RCC 7860 (cell line): ENCODE measurements around the gene GREB1.
A peak's percentile ranks its signal among the peaks of the same experiment; 100 is the strongest.

Experiments
- DNase-seq: peaks from one replicate; pipeline ENCODE4 v3.0.0-alpha.2; 2015; ENCODE audit warnings: low spot score
- FAIRE-seq: peaks from 2 replicates; lab custom pipeline; 2012; peaks lifted over from hg19 to GRCh38; lab: Jason Lieb, UNC

GREB1 gene, protein sequence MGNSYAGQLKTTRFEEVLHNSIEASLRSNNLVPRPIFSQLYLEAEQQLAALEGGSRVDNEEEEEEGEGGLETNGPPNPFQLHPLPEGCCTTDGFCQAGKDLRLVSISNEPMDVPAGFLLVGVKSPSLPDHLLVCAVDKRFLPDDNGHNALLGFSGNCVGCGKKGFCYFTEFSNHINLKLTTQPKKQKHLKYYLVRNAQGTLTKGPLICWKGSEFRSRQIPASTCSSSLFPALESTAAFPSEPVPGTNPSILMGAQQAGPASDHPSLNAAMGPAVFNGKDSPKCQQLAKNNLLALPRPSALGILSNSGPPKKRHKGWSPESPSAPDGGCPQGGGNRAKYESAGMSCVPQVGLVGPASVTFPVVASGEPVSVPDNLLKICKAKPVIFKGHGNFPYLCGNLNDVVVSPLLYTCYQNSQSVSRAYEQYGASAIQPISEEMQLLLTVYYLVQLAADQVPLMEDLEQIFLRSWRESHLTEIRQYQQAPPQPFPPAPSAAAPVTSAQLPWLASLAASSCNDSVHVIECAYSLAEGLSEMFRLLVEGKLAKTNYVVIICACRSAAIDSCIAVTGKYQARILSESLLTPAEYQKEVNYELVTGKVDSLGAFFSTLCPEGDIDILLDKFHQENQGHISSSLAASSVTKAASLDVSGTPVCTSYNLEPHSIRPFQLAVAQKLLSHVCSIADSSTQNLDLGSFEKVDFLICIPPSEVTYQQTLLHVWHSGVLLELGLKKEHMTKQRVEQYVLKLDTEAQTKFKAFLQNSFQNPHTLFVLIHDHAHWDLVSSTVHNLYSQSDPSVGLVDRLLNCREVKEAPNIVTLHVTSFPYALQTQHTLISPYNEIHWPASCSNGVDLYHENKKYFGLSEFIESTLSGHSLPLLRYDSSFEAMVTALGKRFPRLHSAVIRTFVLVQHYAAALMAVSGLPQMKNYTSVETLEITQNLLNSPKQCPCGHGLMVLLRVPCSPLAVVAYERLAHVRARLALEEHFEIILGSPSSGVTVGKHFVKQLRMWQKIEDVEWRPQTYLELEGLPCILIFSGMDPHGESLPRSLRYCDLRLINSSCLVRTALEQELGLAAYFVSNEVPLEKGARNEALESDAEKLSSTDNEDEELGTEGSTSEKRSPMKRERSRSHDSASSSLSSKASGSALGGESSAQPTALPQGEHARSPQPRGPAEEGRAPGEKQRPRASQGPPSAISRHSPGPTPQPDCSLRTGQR (N-terminal part only)

DNA sequence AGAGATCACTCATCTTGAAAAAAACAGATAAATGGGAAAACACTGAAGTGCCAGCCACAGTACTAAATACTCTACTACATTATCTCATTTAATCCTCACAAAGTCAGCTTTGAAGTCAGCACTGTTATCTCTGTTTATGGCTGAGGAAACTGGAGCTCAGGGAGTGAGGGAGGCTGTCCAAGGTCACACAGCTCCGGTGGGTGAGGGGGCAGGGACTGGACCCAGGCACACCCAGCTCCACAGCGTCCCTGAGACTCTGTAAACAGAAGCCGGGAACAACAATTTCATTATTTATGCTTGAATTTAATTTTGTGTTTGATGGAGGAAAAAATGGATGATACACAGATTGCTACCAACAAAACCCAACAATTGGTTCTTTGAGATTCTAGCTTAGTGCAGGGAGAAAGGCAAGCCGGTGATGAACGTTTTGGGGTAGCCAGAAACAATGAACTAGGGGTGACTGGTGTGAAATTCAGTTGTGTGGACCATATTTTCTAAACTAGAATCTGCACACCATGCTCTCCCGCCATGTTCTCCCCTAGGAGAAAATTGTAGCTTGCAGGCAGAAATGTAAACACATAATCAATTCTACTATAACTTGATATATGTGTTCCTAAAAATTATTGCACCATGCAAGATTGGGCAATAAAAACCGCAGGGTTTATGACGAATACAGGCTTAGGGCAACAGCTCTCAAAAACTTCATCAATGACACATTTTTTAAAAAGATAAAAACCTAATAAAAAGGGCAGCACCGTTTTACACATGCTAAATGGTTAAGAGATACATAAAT, at the start of gene GREB1:
Gene GREB1, plus strand, starts transcription at position 768 of the 793 bp plus-strand sequence. CDS start 22,570 bp downstream, outside the sequence.
- DNase-seq (no peak), FAIRE-seq (no peak)

DNA sequence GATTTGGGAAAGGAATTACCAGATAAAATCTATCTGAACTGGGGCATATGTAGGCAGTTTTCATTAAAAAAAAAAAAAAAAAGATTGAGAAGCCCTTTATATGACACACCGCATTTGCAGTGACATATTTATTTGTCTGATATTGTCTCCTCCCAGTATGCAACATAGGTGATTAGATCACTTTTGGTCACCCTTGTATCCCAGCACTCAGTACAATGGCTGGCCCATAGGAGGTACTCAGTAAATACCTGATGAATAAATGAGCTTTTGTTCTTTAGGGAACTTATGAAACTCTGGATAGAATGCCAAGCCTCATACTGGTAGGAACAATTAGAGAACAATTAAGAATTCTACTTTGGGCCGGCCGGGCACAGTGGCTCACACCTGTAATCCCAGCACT, 45.0 kb upstream of the GREB1 start:
- DNase-seq (no peak), FAIRE-seq (no peak)

DNA sequence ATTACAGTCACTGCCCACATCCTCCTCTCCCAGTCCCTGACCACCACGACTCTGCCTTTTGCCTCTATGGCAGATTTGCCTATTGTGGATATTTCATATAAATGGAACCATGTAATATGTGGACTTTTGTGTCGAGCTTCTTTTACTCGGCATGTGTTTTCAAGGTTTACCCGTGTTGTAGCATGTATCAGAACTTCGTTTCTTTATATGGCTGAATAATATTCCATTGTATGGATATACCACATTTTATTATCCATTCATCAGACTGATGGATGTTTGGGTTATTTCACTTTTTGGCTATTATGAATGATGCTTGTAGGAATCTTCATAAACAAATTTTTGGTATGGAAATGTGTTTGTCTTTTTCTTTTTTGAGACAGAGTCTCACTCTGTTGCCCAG, 43.7 kb upstream of the GREB1 start:
- no peak for FAIRE-seq
- DNase-seq: no peak

DNA sequence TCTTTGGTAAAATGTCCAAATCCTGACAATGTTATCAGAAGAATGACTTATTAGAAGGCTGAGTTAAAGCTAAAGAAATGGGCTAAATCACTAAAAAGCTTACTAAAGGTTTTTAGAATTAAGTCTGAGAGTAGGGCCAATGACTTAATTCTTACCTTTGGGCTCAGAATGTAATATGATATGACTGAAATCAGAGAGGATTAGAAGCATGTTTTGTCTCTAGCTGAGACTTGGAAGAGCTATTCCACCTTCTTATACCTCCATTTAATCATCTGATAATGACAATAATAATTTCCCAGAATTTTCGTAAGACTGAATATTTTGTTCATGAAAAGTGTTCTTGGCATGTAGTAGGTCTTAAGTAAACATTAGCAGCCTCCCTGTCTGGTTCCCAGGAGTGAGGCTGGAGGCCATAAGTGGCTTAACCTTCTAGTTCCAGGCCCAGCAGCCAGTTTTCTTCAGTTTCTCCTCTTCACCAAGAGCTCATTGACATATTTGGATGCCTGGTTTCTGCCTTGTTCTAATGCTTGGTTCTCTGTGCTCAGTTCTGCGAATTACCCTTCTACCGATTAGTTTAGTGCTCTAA, 42.4 kb upstream of the GREB1 start:
- DNase-seq (no peak), FAIRE-seq (no peak)

DNA sequence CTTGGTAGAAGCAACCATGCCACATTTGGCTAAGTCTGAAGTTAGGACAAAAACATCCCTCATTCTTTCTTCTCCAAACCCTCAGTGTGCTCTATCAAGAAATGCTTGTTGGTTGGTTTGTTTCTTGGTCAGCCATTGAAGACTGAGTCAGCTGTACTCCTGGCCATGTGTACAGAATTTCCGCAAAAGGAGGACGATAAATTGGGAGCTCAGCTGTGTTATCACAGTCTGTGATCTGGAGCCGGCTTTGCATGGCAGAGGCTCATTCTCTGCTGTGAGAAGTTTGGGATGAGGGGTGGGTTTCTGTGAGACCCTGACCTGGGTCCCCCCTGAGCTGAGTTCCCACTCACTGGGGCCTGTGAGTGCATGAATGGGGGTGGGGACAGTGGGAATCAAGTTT, 41.6 kb upstream of the GREB1 start:
- DNase-seq (no peak), FAIRE-seq (no peak)

DNA sequence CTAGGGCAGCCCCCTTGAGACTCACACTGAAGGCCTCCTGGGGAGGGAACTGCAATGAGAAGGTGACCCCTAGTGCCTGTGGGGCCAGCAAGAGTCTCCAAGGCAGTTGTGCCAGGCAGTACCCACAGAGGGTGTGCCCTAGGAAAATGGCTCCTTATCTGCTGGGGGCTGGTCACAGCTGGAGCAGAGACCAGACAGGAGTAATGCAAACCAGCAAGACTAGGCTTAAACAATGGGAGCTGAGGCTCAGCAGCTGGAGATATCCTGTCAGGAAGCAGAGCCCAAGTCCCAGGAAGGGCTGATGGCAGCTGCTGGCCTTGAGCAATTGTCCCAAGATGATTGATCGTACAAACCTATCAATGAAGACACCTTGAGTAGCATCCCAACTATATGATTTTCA, 41.1 kb upstream of the GREB1 start:
- DNase-seq: no peak
- FAIRE-seq: no peak

DNA sequence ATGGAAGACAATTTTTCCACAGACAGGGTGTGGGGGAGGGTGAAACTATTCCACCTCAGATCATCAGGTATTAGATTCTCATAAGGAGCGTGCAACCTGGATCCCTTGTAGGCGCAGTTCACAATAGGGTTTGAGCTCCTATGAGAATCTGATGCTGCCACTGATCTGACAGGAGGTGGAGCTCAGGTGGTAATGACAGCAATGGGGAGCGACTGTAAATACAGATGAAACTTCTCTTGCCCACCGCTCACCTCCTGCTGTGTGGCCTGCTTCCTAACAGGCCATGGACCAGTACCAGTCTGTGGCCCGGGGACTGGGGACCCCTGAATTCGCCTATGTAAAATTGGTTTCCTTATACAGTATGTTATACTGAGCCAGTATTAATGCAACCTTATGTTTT, 40.6 kb upstream of the GREB1 start:
- DNase-seq (no peak), FAIRE-seq (no peak)

DNA sequence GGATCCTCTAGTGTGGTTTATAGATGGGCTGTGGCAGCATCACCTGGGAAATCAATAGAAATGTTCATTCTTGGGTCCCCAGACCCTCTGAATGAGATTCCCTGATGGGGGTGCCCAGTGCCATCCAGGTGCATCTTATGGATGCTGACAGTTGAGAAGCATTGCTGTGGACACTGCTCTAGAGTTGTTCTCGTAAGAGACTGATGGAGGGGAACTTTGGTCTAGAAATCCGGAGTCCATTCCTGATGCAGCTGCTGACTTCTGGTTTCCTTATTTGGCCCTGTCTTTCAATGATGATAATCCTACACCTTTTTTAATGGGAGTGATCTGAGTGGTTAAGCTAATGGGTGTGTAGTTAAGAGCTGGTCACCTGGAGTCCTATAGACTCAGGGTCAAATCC, 39.5 kb upstream of the GREB1 start:
- no peak for DNase-seq
- no peak for FAIRE-seq

DNA sequence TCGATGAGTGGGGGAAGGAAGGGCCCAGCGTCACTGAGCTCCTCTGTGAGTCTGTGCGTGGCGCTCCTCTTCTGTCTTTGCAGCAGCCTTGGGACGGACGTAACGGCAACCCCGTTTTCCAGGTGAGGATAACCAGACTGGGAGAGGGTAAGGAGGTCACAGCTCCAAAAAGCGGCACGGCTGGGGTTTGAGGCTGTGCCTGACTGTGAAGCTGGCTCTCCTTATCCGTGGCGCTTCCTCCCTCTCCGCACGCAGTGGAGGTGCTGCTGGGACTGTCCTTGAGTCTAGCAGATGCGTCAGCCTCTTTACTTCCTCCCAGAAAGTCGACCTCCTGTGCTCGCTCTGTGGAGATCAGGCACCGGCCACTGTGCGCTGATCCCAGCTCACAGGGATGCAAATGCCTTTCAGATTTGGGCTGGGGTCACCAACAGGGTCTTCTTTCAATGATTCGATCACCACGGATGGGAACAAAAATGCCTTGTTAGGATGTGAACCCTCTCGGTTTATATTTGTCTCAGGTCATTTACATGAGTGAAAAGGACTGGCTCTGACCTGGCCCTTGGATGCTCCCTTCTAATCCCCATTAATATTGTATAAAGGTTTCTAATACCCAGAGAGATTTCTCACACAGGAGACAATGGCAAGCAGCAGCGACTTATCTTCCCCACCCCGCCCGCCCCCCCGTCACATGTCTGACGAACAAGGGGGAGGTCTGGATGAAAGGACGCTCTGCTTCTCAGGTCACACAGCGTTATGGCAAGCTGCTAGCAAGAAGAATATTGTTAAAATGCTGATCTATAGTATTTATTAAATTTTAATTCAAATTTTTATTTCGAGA, 37.8 kb upstream of the GREB1 start:
- DNase-seq (no peak), FAIRE-seq (no peak)

DNA sequence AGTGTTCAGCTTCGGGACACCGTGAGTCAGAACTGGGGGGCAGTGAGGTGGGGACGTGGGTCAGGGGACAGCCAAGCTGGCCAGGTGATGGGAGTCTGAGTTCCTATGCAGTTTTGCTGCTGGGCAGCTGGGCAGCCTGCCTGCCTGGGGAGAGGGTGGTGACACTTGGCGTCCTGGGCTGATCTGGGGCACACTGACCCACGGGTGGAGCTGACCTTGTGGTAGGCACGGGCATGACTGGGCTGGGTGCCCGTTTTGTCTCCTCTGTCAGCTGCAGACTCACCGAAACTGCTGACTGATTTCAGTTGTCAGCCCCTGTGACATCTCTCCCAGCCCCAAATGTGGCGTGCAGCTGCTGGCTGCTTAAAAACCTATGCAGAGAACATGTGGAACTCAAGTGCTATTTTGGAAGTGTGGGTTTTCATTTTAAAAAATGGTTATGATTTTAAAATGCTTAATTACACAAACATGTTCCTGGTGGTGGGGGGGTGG, 35.3 kb upstream of the GREB1 start:
- peak; percentile 14 for DNase-seq
- FAIRE-seq: no peak

DNA sequence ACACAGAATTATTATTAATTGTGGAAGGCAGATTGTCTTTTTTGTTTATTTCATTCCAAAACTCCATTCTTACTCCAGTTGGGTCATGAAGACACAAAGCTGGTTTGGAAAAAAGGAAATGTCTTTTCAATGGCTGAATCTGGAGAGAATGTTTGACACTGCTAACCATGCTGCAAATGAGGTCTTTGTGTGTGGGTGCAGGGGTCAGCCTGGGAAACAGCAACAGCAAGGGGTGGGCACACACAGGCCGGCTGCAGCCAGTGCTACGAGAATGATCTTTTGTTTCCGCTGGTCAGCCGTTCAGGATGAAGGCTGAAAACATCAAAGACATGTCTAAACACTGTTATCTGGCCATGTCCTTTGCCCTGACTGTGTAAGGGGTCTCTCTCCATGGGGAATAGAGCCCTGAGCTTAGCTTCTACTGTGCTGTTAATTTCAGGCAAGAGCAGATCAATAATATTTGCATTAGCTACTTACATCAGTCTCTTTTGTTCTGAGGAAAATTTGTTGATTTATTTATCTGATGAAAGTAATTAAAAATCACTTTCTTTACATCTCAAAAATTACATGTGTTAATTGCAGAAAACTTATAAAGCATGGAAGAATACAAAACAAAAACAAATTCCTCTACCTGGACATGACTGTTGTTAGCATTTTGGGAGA, 34.6 kb upstream of the GREB1 start:
- no peak for FAIRE-seq
- DNase-seq: no peak

DNA sequence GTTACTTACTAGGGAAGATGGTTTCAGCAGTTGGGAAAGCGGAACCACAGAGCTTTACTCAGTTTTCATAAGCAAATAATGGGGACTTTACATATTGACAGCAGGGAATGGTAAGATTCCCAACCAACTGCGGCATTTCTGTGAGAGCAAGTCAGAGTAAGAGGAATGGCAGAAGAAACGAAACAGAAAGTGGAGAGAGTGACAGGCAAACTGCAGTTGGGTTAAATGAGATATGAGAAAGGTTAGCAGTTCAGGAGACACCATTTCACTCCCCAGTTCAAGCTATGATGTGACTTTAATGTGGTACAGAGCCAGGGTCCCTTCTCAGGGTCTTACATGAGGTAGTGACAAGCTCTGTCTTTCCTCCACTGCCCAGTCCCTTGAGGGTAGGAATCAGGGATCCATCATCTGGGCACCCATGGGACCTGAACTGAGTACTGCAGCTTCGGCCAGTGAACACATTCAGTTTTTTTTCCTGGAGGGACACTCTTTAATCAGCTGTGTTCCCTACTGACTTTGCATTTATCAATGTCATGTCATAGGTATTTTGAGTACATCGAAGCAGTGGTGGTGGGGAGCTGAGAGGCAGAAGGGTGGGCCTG, 33.0 kb upstream of the GREB1 start:
- DNase-seq (no peak), FAIRE-seq (no peak)

DNA sequence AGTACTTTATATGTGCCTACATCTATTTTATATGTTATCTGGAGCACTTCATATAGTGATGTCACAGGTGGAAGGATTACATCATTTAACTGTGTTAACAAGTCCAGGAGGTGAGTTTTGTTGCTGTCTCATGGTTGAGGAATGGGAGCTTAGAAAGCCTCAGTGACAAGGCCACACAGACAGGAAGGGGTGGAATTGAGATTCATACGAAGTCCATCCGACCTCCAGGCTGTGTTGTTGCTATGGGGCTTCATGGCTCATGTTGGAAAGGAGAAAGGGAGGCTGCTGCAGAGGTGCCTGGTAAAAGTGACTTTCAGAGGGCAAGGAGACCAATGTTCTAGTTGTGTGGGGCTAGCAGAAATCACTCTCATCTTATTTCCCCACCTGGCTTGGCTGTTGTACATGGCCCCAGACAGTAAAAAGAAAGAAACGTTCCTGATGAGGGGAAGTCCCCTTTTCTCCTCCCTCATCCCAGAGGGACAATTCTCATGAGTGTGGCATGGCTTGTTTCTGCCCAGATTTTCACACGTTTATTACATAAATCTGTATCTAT, 31.0 kb upstream of the GREB1 start:
- FAIRE-seq: no peak
- DNase-seq: no peak

DNA sequence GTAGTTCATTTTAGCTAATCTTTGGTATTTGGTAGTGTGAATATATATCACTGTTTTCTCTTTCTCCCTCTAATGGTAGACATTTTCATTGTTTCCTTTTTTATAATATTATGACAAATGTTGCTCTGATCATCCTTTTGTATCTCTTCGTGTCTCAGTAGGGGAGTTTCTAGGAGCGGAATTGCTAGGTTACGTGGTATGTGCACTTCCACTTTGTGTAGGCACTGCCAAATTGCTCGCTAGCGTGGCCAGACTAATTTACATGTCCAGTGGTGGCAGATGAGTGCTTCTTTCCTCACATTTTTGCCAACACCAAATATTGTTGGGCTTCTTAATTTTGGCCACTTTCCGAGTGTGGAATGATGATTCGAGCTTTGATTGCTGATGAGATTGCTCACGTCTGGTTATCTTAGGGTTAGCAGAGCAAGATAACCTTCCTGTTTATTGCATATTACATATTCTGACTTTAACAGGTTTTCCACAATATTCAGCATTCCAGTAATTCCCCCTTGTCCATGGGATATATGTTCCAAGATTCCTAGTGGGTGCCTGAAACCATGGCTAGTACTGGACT, 30.4 kb upstream of the GREB1 start:
- DNase-seq: no peak
- FAIRE-seq: no peak

DNA sequence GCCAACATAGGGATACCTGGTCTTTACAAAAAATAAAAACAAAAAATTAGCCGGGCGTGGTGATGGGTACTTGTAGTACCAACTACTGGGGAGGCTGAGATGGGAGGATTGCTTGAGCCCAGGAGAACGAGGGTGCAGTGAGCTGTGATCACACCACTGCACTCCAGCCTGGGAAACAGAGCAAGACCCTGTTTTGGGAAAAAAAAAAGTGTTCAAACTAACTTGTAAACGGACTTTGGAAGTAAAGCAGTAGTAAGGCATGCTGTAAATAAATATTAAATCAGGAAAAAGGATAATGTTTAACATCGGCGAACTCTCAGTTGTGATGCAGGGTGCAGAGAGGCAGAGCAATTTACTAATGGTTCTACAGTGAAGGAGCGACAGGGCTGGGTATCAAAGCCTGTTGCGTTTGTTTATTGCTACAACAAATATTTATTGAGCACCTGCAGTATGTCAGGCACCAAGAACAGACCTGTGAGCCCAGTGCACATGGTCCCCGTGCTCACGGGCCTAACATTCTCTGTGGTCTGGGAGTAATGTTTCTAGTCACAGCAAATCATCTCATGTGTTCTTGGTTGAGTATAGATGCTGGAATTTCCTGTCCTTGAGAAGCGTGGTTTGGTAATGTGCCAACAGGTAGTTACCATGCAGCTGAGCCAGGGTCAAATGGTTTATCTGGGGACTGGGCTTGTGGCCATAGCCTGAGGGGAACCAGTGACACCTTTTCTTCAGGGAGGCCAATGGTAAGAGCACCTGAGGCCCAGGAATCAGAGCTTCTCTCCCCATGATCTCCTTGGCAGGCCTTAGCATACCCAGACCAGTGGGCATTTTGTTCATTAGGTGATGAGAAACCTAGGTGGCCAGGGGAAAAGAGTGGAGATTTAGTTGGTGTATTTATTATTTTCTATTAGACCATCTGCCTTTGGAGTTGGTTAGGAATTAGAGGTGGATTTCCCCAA, 27.9 kb upstream of the GREB1 start:
- FAIRE-seq (no peak), DNase-seq (peak; percentile 35)

DNA sequence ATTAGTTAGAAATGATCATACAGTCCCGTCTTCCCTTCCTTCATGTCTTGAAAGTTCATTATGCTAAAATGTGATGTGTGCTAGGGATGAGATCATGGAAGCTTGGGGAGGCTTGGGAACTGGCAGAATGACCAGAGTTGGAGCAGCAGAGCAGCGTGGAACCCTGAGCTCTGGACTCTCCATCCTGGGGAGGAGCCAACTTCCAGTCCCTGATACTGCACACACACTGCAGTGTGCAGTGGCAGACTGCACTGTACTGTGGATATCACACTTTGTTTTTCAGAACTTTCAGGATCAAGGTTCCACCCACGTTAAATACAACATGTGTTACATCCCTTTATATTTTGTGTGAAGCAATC, 27.3 kb upstream of the GREB1 start:
- DNase-seq: no peak
- no peak for FAIRE-seq

DNA sequence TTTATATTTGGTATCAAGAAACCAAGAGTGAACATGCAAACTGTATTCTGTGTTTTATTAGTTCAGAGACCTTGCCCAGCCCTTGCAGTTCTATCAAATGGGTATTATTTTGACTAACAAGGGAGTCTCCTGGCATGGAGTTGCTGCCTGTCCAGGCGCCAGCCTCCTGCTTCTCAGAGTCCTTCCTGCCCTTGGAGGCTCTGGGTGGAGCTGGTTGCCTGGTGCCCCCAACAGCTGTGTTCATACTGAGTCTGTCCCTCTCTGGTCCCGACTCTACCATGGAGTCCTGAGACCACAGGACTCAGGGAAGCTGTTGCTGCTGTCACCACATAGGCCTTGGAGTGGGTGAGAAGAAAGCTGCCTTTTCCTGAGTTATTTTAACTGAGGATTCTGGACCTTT, 26.3 kb upstream of the GREB1 start:
- DNase-seq: no peak
- FAIRE-seq: no peak
